Activated CD4-positive, alpha-beta memory T cell treated with anti-CD3 and anti-CD28 coated beads, Interleukin-2, amount 10 ng/mL, durations not matched to agents 7 days and 5 days (primary cell): ENCODE measurements around the gene FOXP1. TPM values are rescaled to one million over a fixed set of nuclear protein-coding genes. Genes with fewer than 3 reads are reported as not detected.
"Not testable (repeated sequence)": the region's sequence is repeated elsewhere in the genome, so short reads cannot be mapped to it uniquely, and the experiment has no call there.

Experiments used
- CTCF ChIA-PET: fragments of 350-600 bp; sonication (Branson Sonifier 250); formaldehyde crosslinking; loops from one replicate; lab custom pipeline; 2021; ENCODE audit warnings: antibody characterized with exemption, inconsistent platforms; lab: Charles Lee
- POLR2A ChIA-PET: fragments of 350-600 bp; sonication (Branson Sonifier 250); formaldehyde crosslinking; loops from one replicate; lab custom pipeline; 2021; ENCODE audit warnings: antibody characterized with exemption; lab: Charles Lee
- DNase-seq: peaks from one replicate; pipeline ENCODE4 v3.0.0-alpha.2; 2020
- H3K27ac Mint-ChIP-seq: one replicate; pipeline ENCODE4 v1.8.0; 2021; ENCODE audit warnings: mild to moderate bottlenecking, mixed read lengths
- H3K27me3 Mint-ChIP-seq: one replicate; pipeline ENCODE4 v1.8.0; 2021; ENCODE audit warnings: mixed read lengths
- H3K36me3 Mint-ChIP-seq: one replicate; pipeline ENCODE4 v1.8.0; 2021; ENCODE audit warnings: low read depth, mixed read lengths
- H3K4me1 Mint-ChIP-seq: one replicate; pipeline ENCODE4 v1.8.0; 2021; ENCODE audit warnings: mixed read lengths
- H3K4me3 Mint-ChIP-seq: one replicate; pipeline ENCODE4 v1.8.0; 2021; ENCODE audit warnings: mild to moderate bottlenecking, mixed read lengths
- H3K9me3 Mint-ChIP-seq: one replicate; pipeline ENCODE4 v1.8.0; 2021; ENCODE audit warnings: mixed read lengths
- total RNA-seq, 2 experiments: library from RNA; stranded (reverse); gene quantifications; one replicate each; pipeline ENCODE4 v1.2.3, GENCODE V29; 2021

Gene FOXP1
- total RNA-seq, 2 experiments from 2014 or later, result 71.3 to 76.9 TPM

- Mint-ChIP-seq H3K27me3 (no peaks in the 10 kb centered on the region), H3K27ac (no peak overlapping the region), H3K36me3 (no peaks in the 10 kb centered on the region), H3K4me1 (peaks cover 21% of the 10 kb centered on the region), H3K9me3 (no peaks in the 10 kb centered on the region), H3K4me3 (no peak overlapping the region)
- ChIA-PET POLR2A (no interaction called here), CTCF (no interaction called here)
- no peak for DNase-seq
Measured at GRCh38 chr3:71530903-71531530, 52.5 kb downstream of the FOXP1 start.

- CTCF ChIA-PET, result interaction anchor here (0.5 kb wide), 1 partner anchor 132 kb away, joined by 6 read pairs; no protein-coding TSS in a partner anchor
- Mint-ChIP-seq H3K36me3 (no peaks in the 10 kb centered on the region), H3K4me3 (no peak overlapping the region), H3K27ac (no peak overlapping the region), H3K4me1 (peaks cover 19% of the 10 kb centered on the region), H3K27me3 (no peaks in the 10 kb centered on the region), H3K9me3 (no peaks in the 10 kb centered on the region)
- no peak for DNase-seq
- POLR2A ChIA-PET, result no interaction called here
Measured at GRCh38 chr3:71528816-71529215, 54.7 kb downstream of the FOXP1 start.

- H3K36me3 Mint-ChIP-seq, H3K9me3 Mint-ChIP-seq, POLR2A ChIA-PET, DNase-seq, H3K4me3 Mint-ChIP-seq, H3K27ac Mint-ChIP-seq, H3K27me3 Mint-ChIP-seq, CTCF ChIA-PET: not testable (repeated sequence)
- H3K4me1 Mint-ChIP-seq, result peaks cover 19% of the 10 kb centered on the region
Measured at GRCh38 chr3:71526448-71526847, 57.1 kb downstream of the FOXP1 start.

GRCh38 chr3:71525391-71525790, 58.1 kb downstream of the FOXP1 start:
- H3K9me3 Mint-ChIP-seq, result no peaks in the 10 kb centered on the region
- no peaks in the 10 kb centered on the region for H3K27me3 Mint-ChIP-seq
- H3K27ac Mint-ChIP-seq, result no peak overlapping the region
- H3K4me1 Mint-ChIP-seq, result peaks cover 21% of the 10 kb centered on the region
- no peak for DNase-seq
- ChIA-PET POLR2A (no interaction called here), CTCF (no interaction called here)
- no peak overlapping the region for H3K4me3 Mint-ChIP-seq
- no peaks in the 10 kb centered on the region for H3K36me3 Mint-ChIP-seq

GRCh38 chr3:71524672-71525071, 58.9 kb downstream of the FOXP1 start:
- DNase-seq, result no peak
- H3K4me1 Mint-ChIP-seq, result peaks cover 17% of the 10 kb centered on the region
- H3K27ac Mint-ChIP-seq, result no peak overlapping the region
- POLR2A ChIA-PET, result no interaction called here
- no peak overlapping the region for H3K4me3 Mint-ChIP-seq
- CTCF ChIA-PET, result no interaction called here
- no peaks in the 10 kb centered on the region for H3K36me3 Mint-ChIP-seq
- H3K27me3 Mint-ChIP-seq, result no peaks in the 10 kb centered on the region
- H3K9me3 Mint-ChIP-seq, result no peaks in the 10 kb centered on the region

- POLR2A ChIA-PET, result no interaction called here
- H3K9me3 Mint-ChIP-seq, result no peaks in the 10 kb centered on the region
- no peak for DNase-seq
- H3K4me3 Mint-ChIP-seq, result no peak overlapping the region
- peaks cover 9% of the 10 kb centered on the region for H3K4me1 Mint-ChIP-seq
- H3K27ac Mint-ChIP-seq, result no peak overlapping the region
- H3K36me3 Mint-ChIP-seq, result no peaks in the 10 kb centered on the region
- no peaks in the 10 kb centered on the region for H3K27me3 Mint-ChIP-seq
- CTCF ChIA-PET, result no interaction called here
Measured at GRCh38 chr3:71523628-71524027, 59.9 kb downstream of the FOXP1 start.

GRCh38 chr3:71521940-71522876, 61.3 kb downstream of the FOXP1 start:
- H3K27ac Mint-ChIP-seq, result no peak overlapping the region
- CTCF ChIA-PET, result no interaction called here
- POLR2A ChIA-PET, result no interaction called here

GRCh38 chr3:71521021-71521352, 62.5 kb downstream of the FOXP1 start:
- POLR2A ChIA-PET, result no interaction called here
- CTCF ChIA-PET, result no interaction called here
- Mint-ChIP-seq H3K4me1 (peaks cover 2% of the 10 kb centered on the region), H3K27me3 (no peaks in the 10 kb centered on the region), H3K27ac (no peak overlapping the region), H3K4me3 (no peak overlapping the region), H3K36me3 (no peaks in the 10 kb centered on the region), H3K9me3 (no peaks in the 10 kb centered on the region)
- no peak for DNase-seq

More at GRCh38 chr3:71521940-71522876, 61.3 kb downstream of the FOXP1 start:
- Mint-ChIP-seq H3K36me3 (no peaks in the 10 kb centered on the region), H3K27me3 (no peaks in the 10 kb centered on the region), H3K9me3 (no peaks in the 10 kb centered on the region), H3K4me1 (peaks cover 2% of the 10 kb centered on the region), H3K4me3 (no peak overlapping the region)
- no peak for DNase-seq

GRCh38 chr3:71520161-71521020, 63.1 kb downstream of the FOXP1 start:
- Mint-ChIP-seq H3K4me1 (peaks cover 2% of the 10 kb centered on the region), H3K4me3 (no peak overlapping the region), H3K36me3 (no peaks in the 10 kb centered on the region), H3K9me3 (no peaks in the 10 kb centered on the region), H3K27me3 (no peaks in the 10 kb centered on the region), H3K27ac (no peak overlapping the region)
- no peak for DNase-seq
- CTCF ChIA-PET, result no interaction called here
- POLR2A ChIA-PET, result no interaction called here

GRCh38 chr3:71518089-71518488, 65.4 kb downstream of the FOXP1 start:
- Mint-ChIP-seq H3K27ac (no peak overlapping the region), H3K36me3 (no peaks in the 10 kb centered on the region), H3K4me3 (no peak overlapping the region), H3K27me3 (no peaks in the 10 kb centered on the region), H3K9me3 (no peaks in the 10 kb centered on the region), H3K4me1 (peaks cover 2% of the 10 kb centered on the region)
- no peak for DNase-seq
- POLR2A ChIA-PET, result no interaction called here
- CTCF ChIA-PET, result no interaction called here

GRCh38 chr3:71517271-71517791, 66.2 kb downstream of the FOXP1 start:
- H3K4me3 Mint-ChIP-seq, result no peak overlapping the region
- ChIA-PET CTCF (no interaction called here), POLR2A (no interaction called here)
- no peaks in the 10 kb centered on the region for H3K36me3 Mint-ChIP-seq
- no peaks in the 10 kb centered on the region for H3K9me3 Mint-ChIP-seq
- H3K4me1 Mint-ChIP-seq, result peaks cover 2% of the 10 kb centered on the region
- no peaks in the 10 kb centered on the region for H3K27me3 Mint-ChIP-seq
- DNase-seq, result no peak
- no peak overlapping the region for H3K27ac Mint-ChIP-seq

GRCh38 chr3:71515636-71516365, 67.7 kb downstream of the FOXP1 start:
- no peaks in the 10 kb centered on the region for H3K36me3 Mint-ChIP-seq
- H3K27ac Mint-ChIP-seq, result no peak overlapping the region
- peaks cover 8% of the 10 kb centered on the region for H3K4me1 Mint-ChIP-seq
- no peak for DNase-seq
- CTCF ChIA-PET, result no interaction called here
- POLR2A ChIA-PET, result no interaction called here
- no peaks in the 10 kb centered on the region for H3K9me3 Mint-ChIP-seq
- H3K4me3 Mint-ChIP-seq, result no peak overlapping the region
- no peaks in the 10 kb centered on the region for H3K27me3 Mint-ChIP-seq
